ENCODE measurements around the gene KIAA0586.

The KIAA0586 gene

DNA sequence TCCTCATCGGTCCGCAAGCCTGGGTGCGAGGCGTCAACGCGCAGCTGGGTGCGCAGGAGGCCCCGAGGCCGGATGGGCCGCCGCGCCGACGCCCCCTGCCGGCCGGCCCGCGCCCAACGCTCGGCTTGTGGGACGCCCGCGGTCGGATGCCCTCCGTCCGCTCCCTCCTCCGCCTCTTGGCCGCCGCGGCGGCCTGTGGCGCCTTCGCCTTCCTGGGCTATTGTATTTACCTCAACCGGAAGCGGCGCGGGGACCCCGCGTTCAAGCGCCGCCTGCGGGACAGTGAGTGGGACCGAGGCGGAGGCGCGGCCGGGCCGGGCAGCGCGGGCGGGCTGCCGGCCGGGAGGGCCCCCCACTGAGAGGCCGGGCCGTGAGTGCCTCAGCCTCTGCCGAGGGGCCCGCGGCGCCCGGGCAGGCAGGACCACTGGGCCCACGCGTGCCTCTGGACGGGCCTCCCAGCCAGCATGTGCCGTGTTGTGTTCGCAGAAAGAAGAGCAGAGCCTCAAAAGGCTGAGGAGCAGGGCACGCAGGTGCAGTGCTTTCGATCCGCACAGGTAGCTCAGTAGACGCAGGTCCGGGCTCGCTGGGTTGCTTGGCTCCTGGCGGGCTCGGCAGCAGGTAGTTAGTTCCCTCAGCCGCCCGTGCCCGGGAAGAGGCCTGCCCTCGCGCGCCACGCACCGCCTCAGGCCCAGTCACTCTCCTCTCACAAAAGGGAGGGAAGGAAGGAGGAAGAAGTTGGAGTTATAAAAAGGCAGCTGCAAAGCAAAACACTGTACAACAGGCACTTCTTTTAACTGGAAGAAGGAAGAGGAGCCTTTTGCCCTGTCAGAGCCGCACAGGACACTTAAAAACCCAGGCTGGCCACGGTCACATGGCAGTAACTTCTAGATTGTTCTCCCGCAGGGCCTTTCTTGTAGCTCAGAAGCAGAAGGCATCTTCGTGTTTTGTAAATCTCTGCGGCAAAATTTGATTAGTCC is 31.4 kb upstream of the KIAA0586 start, which contains the start of gene TOMM20L:
TOMM20L (plus strand) TSS at position 119 of the 977 bp plus-strand sequence; CDS start at position 147, 28 bp downstream.
- H3K4me1 ChIP-seq (ENCODE audit: low read length): peaks cover 10% of the 10 kb centered on the region
- no peaks in the 10 kb centered on the region for H3K79me2 ChIP-seq (ENCODE audit: low read length)
- no peak for TF ChIP-seq EZH2phosphoT487 (IDR thresholded peaks at IDR 0.05; ENCODE audit: low read depth)
- TF ChIP-seq, protein P1, sequence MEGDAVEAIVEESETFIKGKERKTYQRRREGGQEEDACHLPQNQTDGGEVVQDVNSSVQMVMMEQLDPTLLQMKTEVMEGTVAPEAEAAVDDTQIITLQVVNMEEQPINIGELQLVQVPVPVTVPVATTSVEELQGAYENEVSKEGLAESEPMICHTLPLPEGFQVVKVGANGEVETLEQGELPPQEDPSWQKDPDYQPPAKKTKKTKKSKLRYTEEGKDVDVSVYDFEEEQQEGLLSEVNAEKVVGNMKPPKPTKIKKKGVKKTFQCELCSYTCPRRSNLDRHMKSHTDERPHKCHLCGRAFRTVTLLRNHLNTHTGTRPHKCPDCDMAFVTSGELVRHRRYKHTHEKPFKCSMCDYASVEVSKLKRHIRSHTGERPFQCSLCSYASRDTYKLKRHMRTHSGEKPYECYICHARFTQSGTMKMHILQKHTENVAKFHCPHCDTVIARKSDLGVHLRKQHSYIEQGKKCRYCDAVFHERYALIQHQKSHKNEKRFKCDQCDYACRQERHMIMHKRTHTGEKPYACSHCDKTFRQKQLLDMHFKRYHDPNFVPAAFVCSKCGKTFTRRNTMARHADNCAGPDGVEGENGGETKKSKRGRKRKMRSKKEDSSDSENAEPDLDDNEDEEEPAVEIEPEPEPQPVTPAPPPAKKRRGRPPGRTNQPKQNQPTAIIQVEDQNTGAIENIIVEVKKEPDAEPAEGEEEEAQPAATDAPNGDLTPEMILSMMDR (IDR thresholded peaks at IDR 0.05; ENCODE audit: low read depth, low read length): peak; percentile 77
- H3K36me3 ChIP-seq (replicated peaks; ENCODE audit: low read depth, low read length): peaks cover 2% of the 10 kb centered on the region
- H3K27ac ChIP-seq (ENCODE audit: low read length): no peak within 1 kb of the TSS
- peak within 1 kb of the TSS; percentile 63 for H3K9ac ChIP-seq (ENCODE audit: low read length)
- H3K4me2 ChIP-seq (ENCODE audit: low read length): peak within 1 kb of the TSS; percentile 75
- H3K27me3 ChIP-seq (ENCODE audit: low read depth, low read length): no peaks in the 10 kb centered on the region
- H3K9me3 ChIP-seq (ENCODE audit: insufficient read depth, low read length): no peaks in the 10 kb centered on the region
- peak within 1 kb of the TSS; percentile 91 for H2AFZ ChIP-seq (ENCODE audit: low read depth, low read length)
- peak within 1 kb of the TSS; percentile 70 for H3K4me3 ChIP-seq (ENCODE audit: low read length)
- H4K20me1 ChIP-seq (ENCODE audit: insufficient read depth, low read length): no peaks in the 10 kb centered on the region

DNA sequence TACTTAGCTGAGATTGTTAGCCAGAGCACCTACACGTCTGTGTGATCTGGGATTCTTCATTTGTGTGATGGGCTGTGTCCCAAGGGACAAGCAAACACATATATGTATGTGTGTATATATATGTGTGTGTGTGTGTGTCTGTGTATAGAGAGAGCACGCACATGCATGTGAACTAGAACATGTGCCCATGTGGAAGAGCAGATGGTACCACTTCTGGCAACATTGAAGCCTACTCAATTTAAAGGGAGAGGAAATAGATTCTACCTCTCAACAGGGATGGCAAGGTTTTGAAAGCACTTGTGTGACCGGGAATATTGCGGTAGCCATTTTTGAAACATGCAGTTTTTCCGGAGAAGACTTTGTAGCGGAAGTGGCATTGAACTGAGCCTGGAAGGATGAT is 30.4 kb upstream of the KIAA0586 start:
- H3K27ac ChIP-seq (ENCODE audit: low read length): no peak overlapping the region
- no peaks in the 10 kb centered on the region for H3K9me3 ChIP-seq (ENCODE audit: insufficient read depth, low read length)
- H4K20me1 ChIP-seq (ENCODE audit: insufficient read depth, low read length): no peaks in the 10 kb centered on the region
- no peaks in the 10 kb centered on the region for H3K79me2 ChIP-seq (ENCODE audit: low read length)
- H3K4me2 ChIP-seq (ENCODE audit: low read length): no peak overlapping the region
- H2AFZ ChIP-seq (ENCODE audit: low read depth, low read length): no peak overlapping the region
- no peak overlapping the region for H3K9ac ChIP-seq (ENCODE audit: low read length)
- no peak overlapping the region for H3K4me3 ChIP-seq (ENCODE audit: low read length)
- H3K36me3 ChIP-seq (replicated peaks; ENCODE audit: low read depth, low read length): peaks cover 2% of the 10 kb centered on the region
- H3K27me3 ChIP-seq (ENCODE audit: low read depth, low read length): no peaks in the 10 kb centered on the region
- TF ChIP-seq EZH2phosphoT487 (IDR thresholded peaks at IDR 0.05; ENCODE audit: low read depth): no peak
- TF ChIP-seq, protein P1 (IDR thresholded peaks at IDR 0.05; ENCODE audit: low read depth, low read length): no peak
- peaks cover 10% of the 10 kb centered on the region for H3K4me1 ChIP-seq (ENCODE audit: low read length)

DNA sequence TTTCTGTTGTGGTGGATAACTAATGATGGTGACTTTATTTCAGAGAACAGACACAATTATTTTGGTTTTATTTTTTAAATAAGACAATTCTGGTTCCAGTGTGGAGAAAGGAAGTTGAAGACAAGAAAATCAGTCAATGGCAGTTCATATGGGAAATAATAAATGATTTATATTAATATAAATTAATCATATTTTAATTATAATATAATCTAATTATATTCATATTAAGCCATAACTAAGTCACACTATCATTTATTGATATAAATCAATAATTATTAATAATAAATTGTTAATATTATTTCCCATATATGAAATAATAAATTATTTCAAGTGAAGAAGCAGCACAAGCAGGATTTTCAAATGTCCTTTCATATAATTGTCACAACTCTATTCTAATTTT is 29.0 kb upstream of the KIAA0586 start:
- no peak overlapping the region for H2AFZ ChIP-seq (ENCODE audit: low read depth, low read length)
- no peaks in the 10 kb centered on the region for H4K20me1 ChIP-seq (ENCODE audit: insufficient read depth, low read length)
- no peaks in the 10 kb centered on the region for H3K27me3 ChIP-seq (ENCODE audit: low read depth, low read length)
- no peaks in the 10 kb centered on the region for H3K9me3 ChIP-seq (ENCODE audit: insufficient read depth, low read length)
- H3K4me2 ChIP-seq (ENCODE audit: low read length): no peak overlapping the region
- H3K79me2 ChIP-seq (ENCODE audit: low read length): no peaks in the 10 kb centered on the region
- no peak overlapping the region for H3K4me3 ChIP-seq (ENCODE audit: low read length)
- H3K36me3 ChIP-seq (replicated peaks; ENCODE audit: low read depth, low read length): peaks cover 2% of the 10 kb centered on the region
- no peak overlapping the region for H3K27ac ChIP-seq (ENCODE audit: low read length)
- H3K4me1 ChIP-seq (ENCODE audit: low read length): peaks cover 10% of the 10 kb centered on the region
- no peak overlapping the region for H3K9ac ChIP-seq (ENCODE audit: low read length)
- TF ChIP-seq, protein P1 (IDR thresholded peaks at IDR 0.05; ENCODE audit: low read depth, low read length): no peak
- TF ChIP-seq EZH2phosphoT487 (IDR thresholded peaks at IDR 0.05; ENCODE audit: low read depth): no peak

DNA sequence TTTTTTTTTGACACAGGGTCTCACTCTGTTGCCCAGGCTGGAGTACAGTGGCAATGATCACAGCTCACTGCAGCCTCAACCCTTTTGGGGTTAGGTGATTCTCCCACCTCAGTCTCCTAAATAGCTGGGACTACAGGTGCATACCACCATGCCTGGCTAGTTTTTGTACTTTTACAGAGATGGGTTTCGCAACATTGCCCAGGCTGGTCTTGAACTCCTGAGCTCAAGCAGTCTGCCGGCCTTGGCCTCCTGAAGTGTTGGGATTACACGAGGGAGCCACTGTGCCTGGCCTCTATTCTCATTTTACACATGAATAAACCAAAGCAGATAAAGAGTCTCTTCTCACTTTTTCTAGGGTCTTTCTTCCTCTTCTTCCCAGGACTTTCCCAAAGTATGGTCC is 28.6 kb upstream of the KIAA0586 start:
- no peaks in the 10 kb centered on the region for H3K9me3 ChIP-seq (ENCODE audit: insufficient read depth, low read length)
- H3K4me2 ChIP-seq (ENCODE audit: low read length): no peak overlapping the region
- H3K36me3 ChIP-seq (replicated peaks; ENCODE audit: low read depth, low read length): peaks cover 2% of the 10 kb centered on the region
- H3K4me1 ChIP-seq (ENCODE audit: low read length): peaks cover 10% of the 10 kb centered on the region
- H3K27ac ChIP-seq (ENCODE audit: low read length): no peak overlapping the region
- no peak overlapping the region for H3K9ac ChIP-seq (ENCODE audit: low read length)
- TF ChIP-seq, protein P1 (IDR thresholded peaks at IDR 0.05; ENCODE audit: low read depth, low read length): no peak
- TF ChIP-seq EZH2phosphoT487 (IDR thresholded peaks at IDR 0.05; ENCODE audit: low read depth): no peak
- H4K20me1 ChIP-seq (ENCODE audit: insufficient read depth, low read length): no peaks in the 10 kb centered on the region
- H2AFZ ChIP-seq (ENCODE audit: low read depth, low read length): no peak overlapping the region
- no peak overlapping the region for H3K4me3 ChIP-seq (ENCODE audit: low read length)
- no peaks in the 10 kb centered on the region for H3K27me3 ChIP-seq (ENCODE audit: low read depth, low read length)
- H3K79me2 ChIP-seq (ENCODE audit: low read length): no peaks in the 10 kb centered on the region
